Activated CD4-positive, CD25-positive, alpha-beta regulatory T cell treated with anti-CD3 and anti-CD28 coated beads, Interleukin-2, amount 50 U/mL, for 16 hours (primary cell): ENCODE results near the gene SLC14A1.
"Not testable (repeated sequence)": the region's sequence is repeated elsewhere in the genome, so short reads cannot be mapped to it uniquely, and the experiment has no call there.

ENCODE experiments used
- DNase-seq: peaks from one replicate; pipeline ENCODE4 v3.0.0-alpha.2; 2020; ENCODE audit warnings: low read depth, low spot score

SLC14A1 gene

DNA sequence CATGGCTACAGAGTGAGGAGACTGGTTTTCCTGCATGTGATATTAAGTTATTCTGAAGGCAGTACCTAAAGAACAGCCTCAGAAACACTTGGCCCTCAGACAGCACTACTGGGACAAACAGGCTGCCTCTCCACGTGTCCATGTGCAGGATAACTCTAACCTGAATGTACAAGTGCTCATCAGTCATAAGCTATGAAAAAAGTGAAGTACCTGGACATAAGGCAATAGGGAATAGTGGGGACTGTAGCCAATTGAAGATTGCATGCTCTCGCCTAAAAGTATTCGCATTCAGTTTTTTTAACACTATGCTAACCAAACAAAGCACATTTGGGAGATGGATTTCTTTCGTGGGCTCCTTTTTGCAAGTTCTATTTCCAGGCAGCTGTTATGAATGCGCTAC lies 33.0 kb downstream of the SLC14A1 start:
- no peak for DNase-seq

- DNase-seq = not testable (repeated sequence)
Measured at GRCh38 chr18:45757644-45758043, 33.7 kb downstream of the SLC14A1 start.

GRCh38 chr18:45760462-45761036 lies 36.6 kb downstream of the SLC14A1 start:
- no peak for DNase-seq

GRCh38 chr18:45761512-45762114 lies 37.6 kb downstream of the SLC14A1 start:
- DNase-seq = no peak

DNA sequence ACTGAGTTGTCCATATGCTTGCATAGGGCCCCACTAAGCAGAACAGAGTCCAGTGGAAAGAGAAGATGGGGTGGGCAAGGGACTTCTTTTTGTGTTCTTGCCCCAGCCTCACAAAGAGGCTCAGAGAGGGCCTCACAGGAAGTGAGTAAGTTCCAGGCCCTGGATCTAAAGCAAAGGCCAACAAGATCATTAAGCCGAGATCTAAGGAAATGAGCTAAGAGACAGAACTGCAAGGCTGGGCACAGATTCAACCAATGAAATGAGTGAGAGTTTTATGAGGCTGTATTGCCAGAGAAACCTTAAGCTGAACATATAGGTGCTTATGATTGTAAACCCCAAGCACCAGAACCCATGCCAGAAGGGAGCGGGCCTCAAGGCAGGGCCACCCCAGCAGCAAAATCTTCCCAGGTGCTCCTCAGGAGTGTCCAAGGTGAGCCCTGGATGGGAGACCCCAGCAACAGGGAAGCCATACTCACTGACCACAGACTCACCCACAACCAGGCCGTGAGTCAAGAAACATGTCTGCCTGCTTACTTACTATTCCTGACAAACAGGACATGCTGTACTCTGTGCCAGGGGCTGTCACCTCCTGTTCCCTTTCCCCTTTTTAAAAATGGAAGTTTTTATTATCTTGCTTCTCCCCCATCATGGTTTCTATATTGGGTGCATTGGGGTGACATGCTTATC lies 40.2 kb downstream of the SLC14A1 start:
- no peak for DNase-seq

- DNase-seq = no peak
Measured at GRCh38 chr18:45765796-45766195, 41.8 kb downstream of the SLC14A1 start.

DNA sequence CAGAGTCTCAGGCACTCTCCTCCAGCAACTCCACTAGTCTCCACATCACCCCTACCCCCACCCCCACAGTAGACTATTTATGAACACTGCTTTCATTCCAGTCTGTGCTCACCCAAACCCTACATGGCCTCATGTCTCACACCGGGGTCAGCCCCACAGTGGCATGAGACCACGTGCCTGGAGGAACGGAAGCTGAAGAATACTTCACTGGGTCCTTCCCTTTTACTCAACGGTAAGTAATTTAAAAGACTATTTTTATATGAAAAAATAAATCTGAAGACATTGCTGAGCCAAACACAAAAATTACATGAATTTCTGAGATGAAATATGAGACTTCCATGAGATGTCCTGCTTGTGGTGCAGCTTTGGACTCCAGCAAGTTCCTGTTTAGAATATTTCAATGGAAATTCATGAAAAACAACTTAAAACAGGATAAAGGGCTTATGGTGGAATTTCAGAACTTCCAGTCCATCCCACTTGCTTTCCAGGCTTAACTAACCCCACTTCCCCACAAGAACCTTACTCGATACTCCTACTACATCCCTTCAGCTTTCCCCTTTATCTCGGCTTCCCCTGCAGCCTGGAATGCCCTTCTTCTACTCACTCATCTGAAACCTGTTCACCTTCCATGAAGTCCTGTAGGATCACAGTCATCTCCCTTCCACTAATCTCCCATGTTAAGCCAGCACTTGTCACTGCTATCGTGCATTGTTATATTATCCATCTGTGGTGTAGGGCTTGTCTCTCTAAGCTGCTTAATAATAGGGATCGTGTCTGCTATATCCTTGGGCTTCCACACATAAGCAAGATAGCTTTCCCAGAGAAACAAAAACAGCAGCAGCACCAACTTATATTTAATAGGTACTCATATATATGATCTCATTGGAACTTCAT lies 47.9 kb downstream of the SLC14A1 start:
- DNase-seq = no peak

DNA sequence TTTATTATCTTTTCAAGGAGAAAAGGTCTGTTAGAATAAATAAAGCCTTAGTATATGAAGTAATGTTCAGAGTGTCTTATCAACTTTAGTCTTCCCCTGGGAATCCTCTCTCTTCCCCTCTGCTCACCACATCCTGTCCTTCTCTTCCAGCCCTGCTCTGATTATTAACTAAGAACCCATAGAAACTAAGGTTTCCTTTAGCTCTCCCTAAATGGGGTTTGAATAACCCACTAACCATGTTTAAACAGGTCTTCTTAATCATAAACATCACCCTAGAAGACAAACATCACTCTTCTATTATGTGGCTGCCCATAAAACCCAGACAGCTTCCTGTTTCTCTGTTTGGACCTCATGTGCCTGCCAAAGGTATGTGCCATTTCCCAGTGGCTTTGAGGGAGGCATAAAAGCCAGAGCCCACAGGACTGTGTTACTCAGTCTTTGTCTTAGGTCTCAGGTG lies 50.1 kb downstream of the SLC14A1 start:
- DNase-seq = no peak

GRCh38 chr18:45775241-45775676 lies 51.3 kb downstream of the SLC14A1 start:
- DNase-seq = no peak

DNA sequence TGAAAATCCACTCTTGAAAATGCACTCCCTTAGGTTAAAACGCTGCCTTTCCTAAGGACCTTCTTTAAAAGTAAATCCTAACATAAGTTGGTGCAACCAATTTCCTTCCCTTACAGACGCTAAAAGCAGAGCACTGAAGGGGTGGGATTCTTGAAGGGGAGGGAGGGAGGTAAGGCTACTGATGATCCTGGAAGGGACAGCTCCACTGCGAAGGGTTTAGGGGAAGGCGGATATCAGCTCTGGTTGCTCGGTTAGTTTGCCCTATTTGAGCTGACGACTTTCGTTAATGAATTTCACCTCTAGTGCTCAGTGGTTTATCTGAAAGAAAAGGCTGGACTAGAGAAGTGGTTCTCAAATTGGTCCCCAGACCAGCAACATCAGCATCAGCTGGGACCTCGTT lies 51.8 kb downstream of the SLC14A1 start:
- no peak for DNase-seq

GRCh38 chr18:45777393-45777792 lies 53.4 kb downstream of the SLC14A1 start:
- no peak for DNase-seq

DNA sequence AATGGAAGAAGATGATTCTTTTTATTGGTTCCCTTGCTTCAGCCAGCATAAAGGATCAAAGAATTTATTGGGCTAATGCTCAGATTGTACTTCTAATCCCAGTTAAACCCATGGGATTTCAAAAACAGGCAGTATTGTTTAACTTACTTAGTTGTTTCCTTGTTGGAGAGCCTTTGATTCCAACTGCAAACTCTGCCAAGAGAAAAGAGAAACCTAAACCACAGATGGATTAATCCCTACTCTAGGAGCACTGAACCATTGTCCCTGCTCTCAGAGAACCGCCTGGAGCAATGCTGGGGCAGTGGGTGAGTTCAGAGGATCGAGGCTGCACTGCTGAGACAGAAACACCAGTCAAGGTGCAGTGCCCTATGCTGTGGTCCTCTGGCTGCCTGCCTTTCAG lies 56.6 kb downstream of the SLC14A1 start:
- no peak for DNase-seq

- no peak for DNase-seq
Measured at GRCh38 chr18:45782662-45783061, 58.7 kb downstream of the SLC14A1 start.

GRCh38 chr18:45783097-45784075 lies 59.4 kb downstream of the SLC14A1 start:
- DNase-seq = no peak

DNA sequence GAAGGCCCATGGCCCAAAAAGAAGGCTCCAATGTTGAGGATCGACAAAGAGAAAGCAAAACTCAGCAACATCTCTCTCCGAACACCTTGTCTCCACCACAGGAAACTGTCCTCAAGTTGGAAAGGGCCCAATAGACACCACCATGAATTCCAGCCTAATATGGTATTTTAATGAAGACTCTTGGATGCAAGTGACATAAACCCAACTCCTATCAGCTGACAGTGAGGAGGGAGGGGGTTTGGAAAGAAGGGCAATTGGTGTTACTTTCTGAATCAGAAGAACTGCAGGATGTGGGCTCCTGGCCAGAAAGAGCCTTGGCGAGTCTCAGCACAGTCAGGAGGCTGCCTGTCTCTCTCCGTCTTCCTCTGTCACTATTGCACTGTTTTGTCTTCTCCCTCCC lies 61.2 kb downstream of the SLC14A1 start:
- no peak for DNase-seq

GRCh38 chr18:45786941-45787340 lies 63.0 kb downstream of the SLC14A1 start:
- DNase-seq = no peak

- DNase-seq = no peak
Measured at GRCh38 chr18:45787346-45787745, 63.4 kb downstream of the SLC14A1 start.

GRCh38 chr18:45788861-45789260 lies 64.9 kb downstream of the SLC14A1 start:
- DNase-seq = no peak

DNA sequence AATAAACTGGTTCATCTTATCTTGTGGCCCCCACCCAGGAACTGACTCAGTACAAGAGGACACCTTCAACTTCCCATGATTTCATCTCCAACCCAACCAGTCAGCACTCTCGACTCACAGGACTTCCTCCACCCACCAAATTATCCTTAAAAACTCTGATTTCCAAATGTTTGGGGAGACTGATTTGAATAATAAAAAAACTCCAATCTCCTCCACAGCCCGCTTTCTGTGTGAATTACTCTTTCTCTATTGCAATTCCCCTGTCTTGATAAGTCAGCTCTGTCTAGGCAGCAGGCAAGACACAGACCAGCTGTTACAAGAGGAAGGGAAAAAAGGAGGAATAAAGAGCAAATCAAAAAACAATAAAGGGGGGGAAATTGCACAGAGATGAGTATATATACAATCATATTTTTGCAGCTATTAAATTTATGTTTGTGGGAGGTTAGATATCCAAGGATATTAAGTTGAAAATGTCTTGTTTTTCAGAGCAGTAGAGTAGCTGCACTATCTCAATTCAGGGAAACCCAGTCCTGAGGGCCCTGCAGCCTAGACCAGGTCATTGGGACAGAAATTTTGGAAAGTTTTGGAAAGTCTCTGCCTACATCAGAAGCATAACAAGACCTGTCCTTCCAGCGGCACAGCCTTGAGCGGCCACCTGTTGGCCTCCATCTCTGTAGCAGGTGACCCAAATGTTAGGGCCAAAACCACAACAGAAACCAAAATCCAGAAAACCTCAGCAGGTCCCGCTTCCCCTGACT lies 68.7 kb downstream of the SLC14A1 start:
- DNase-seq = no peak
